Activated CD8-positive, alpha-beta T cell treated with anti-CD3 and anti-CD28 coated beads for 36 hours (primary cell): ENCODE measurements around the gene RPH3AL. TPM values are rescaled to one million over a fixed set of nuclear protein-coding genes. Genes with fewer than 3 reads are reported as not detected.

ENCODE experiments used
- ATAC-seq: fragments of 200-7000 bp; cut with Tn5 transposase; one replicate; pipeline ENCODE4 v1.10.0; 2021; ENCODE audit warnings: mild to moderate bottlenecking, moderate library complexity
- CTCF ChIA-PET: fragments of 350-600 bp; sonication (Branson Sonifier 250); formaldehyde crosslinking; loops from one replicate; lab custom pipeline; 2021; ENCODE audit warnings: antibody characterized with exemption; lab: Charles Lee
- POLR2A ChIA-PET: fragments of 350-600 bp; sonication (Branson Sonifier 250); formaldehyde crosslinking; loops from one replicate; lab custom pipeline; 2021; ENCODE audit warnings: antibody characterized with exemption; lab: Charles Lee
- DNase-seq: peaks from one replicate; pipeline ENCODE4 v3.0.0-alpha.2; 2020
- H3K27ac Mint-ChIP-seq: one replicate; pipeline ENCODE4 v1.8.0; 2021; ENCODE audit warnings: mild to moderate bottlenecking, mixed read lengths
- H3K27me3 Mint-ChIP-seq: one replicate; pipeline ENCODE4 v1.8.0; 2021; ENCODE audit warnings: mixed read lengths
- H3K36me3 Mint-ChIP-seq: one replicate; pipeline ENCODE4 v1.8.0; 2021; ENCODE audit warnings: low read depth, mixed read lengths
- H3K4me1 Mint-ChIP-seq: one replicate; pipeline ENCODE4 v1.8.0; 2021; ENCODE audit warnings: low read depth, mixed read lengths
- H3K4me3 Mint-ChIP-seq: one replicate; pipeline ENCODE4 v1.8.0; 2021; ENCODE audit warnings: mild to moderate bottlenecking, moderate library complexity, mixed read lengths
- H3K9me3 Mint-ChIP-seq: one replicate; pipeline ENCODE4 v1.8.0; 2021; ENCODE audit warnings: mixed read lengths
- CTCF ChIP-seq: fragments of 200-600 bp; IDR thresholded peaks from one replicate; pipeline ENCODE4 v1.8.0; 2022; ENCODE audit warnings: antibody characterized with exemption, mild to moderate bottlenecking
- intact Hi-C: fragments of 100-400 bp; cut with micrococcal nuclease; formaldehyde crosslinking; loops from one replicate; pipeline ENCODE4 v1.10.0; 2022
- total RNA-seq, 2 experiments: library from RNA; stranded (reverse); gene quantifications; one replicate each; pipeline ENCODE4 v1.2.3, GENCODE V29; 2021

Gene RPH3AL
- total RNA-seq, 2 experiments from 2014 or later = 0.72 to 1.1 TPM

- Mint-ChIP-seq H3K36me3 (no peaks in the 10 kb centered on the region), H3K4me1 (no peaks in the 10 kb centered on the region), H3K27ac (no peak overlapping the region), H3K4me3 (no peak overlapping the region), H3K9me3 (no peaks in the 10 kb centered on the region), H3K27me3 (no peaks in the 10 kb centered on the region)
- no peak for ATAC-seq
- CTCF ChIA-PET = interaction anchor here (0.8 to 1.6 kb wide), 2 partner anchors 19 to 536 kb away, joined by 3 to 4 read pairs; no protein-coding TSS in a partner anchor
- TF ChIP-seq CTCF = no peak
- no peak for DNase-seq
- POLR2A ChIA-PET = no interaction called here
- intact Hi-C loops = no loop called here
Observed at GRCh38 chr17:163514-164098, 189.0 kb downstream of the RPH3AL start.

- no peak overlapping the region for H3K27ac Mint-ChIP-seq
- H3K4me1 Mint-ChIP-seq = no peaks in the 10 kb centered on the region
- no peak for ATAC-seq
- no peak for DNase-seq
- intact Hi-C loops = no loop called here
- CTCF ChIA-PET = no interaction called here
- H3K4me3 Mint-ChIP-seq = no peak overlapping the region
- no peaks in the 10 kb centered on the region for H3K9me3 Mint-ChIP-seq
- no peak for TF ChIP-seq CTCF
- POLR2A ChIA-PET = no interaction called here
- no peaks in the 10 kb centered on the region for H3K36me3 Mint-ChIP-seq
- H3K27me3 Mint-ChIP-seq = no peaks in the 10 kb centered on the region
Observed at GRCh38 chr17:162689-163088, 189.9 kb downstream of the RPH3AL start.

Other genes with a start within 250 kb of the RPH3AL start
- not detected for gene SCGB1C2, start 215.2 kb downstream of the RPH3AL start, total RNA-seq
- not detected for gene DOC2B, start 171.2 kb downstream of the RPH3AL start, total RNA-seq
- gene RFLNB, start 93.1 kb upstream of the RPH3AL start, total RNA-seq = 10 to 100 TPM; 45.9 to 46.1 TPM